CD4-positive, alpha-beta T cell treated with Interleukin-12 subunit alpha and Interleukin-12 subunit beta, for 1 hour (primary cell): ENCODE results near the gene C2orf49.
A peak's percentile ranks its signal among the peaks of the same experiment; 100 is the strongest.
"Not testable (repeated sequence)": the region's sequence is repeated elsewhere in the genome, so short reads cannot be mapped to it uniquely, and the experiment has no call there.

Source experiments
- DNase-seq: peaks from one replicate; pipeline ENCODE4 v3.0.0-alpha.2; 2020

C2orf49 gene

GRCh38 chr2:105321875-105322646, 15.3 kb upstream of the C2orf49 start:
- no peak for DNase-seq

GRCh38 chr2:105323111-105323510, 14.2 kb upstream of the C2orf49 start:
- no peak for DNase-seq

- no peak for DNase-seq
Measured at GRCh38 chr2:105324101-105324500, 13.2 kb upstream of the C2orf49 start.

- DNase-seq: no peak
Measured at GRCh38 chr2:105324732-105325131, 12.6 kb upstream of the C2orf49 start.

DNA sequence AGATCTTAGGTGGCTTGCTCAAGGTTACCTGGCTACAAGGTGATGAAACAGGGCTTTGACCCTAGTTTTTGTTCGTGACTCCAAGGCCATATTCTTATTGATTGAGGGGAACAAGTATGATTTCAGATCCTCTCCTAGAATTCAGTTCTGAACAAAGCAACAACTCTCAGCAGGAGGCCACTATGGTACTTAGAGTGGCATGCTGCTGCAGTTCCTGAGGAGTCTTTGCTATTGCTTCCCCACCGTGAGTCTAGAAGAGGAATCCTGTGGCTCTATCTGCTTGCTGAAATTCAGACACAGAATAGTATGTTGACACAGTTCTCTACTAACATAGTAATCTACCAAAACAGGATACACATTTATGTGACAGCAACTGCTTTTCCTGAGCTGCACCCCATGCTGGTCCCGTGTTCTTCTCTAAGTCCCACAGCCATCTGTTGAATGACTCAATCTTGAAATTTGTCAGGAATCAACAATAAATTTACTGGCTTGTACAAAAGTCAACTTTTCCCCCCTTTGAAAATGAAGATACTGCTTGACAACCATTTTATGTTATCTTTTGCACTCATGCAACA, 11.9 kb upstream of the C2orf49 start:
- DNase-seq: no peak

DNA sequence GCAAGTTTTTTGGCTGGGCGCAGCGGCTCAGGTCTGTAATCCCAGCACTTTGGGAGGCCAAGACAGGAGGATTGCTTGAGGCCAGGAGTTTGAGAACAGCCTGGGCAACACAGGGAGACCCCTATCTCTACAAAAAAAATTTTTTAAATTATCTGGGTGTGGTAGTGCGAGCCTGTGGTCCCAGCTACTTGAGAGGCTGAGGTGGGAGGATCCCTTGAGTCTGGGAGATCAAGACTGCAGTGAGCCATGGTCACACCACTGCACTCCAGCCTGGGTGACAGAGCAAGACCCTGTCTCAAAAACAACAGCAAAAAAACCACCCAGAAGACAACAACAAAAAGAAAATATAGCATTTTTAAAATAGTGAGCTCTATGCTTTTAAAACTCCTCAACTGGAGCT, 10.1 kb upstream of the C2orf49 start:
- not testable (repeated sequence) for DNase-seq

DNA sequence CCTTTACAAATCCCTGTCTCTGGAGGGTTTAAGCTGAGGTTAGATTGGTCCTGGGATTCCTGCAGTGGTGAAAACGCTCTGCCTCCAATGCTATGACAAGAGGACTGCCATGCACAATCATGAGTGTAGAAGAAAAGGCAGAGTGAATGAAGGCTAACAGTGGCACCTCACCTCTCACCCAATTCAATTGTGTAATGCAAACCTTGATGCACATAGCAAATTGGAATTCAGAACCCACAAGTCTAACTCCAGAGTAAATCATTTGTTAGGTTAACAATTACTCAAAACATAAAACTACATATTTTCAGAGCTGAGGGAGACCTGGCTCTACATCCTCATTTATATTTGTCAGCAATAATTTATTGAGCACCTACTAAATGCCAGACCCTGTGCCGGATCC, 9.7 kb upstream of the C2orf49 start:
- no peak for DNase-seq

GRCh38 chr2:105328281-105329196, 8.8 kb upstream of the C2orf49 start:
- peak; percentile 41 for DNase-seq

DNA sequence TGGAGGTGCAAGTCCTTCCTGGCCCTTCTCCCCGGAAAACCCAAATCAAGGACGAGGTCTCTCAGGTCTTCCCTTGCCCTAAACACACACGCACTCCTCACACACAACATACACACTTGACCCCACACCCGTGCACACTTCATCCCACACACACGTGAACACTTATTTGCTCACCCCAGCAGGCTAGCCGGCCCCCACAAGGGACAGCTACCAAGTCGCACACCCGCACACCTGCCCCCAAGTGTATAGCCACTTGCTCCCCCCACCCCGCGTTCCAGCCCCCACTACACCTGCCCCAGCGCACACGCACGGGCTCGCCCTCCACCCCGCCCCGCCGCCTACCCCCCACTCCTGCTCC, 8.2 kb upstream of the C2orf49 start:
- DNase-seq: no peak

- peak; percentile 63 for DNase-seq
Measured at GRCh38 chr2:105329561-105330495, 7.5 kb upstream of the C2orf49 start, which contains the start of gene TGFBRAP1. TGFBRAP1 (minus strand) TSS chr2:105329735; CDS start chr2:105308301, 21,434 bp downstream.

GRCh38 chr2:105330681-105331375, 6.5 kb upstream of the C2orf49 start:
- no peak for DNase-seq

- DNase-seq: no peak
Measured at GRCh38 chr2:105334211-105334610, 3.1 kb upstream of the C2orf49 start.

- no peak for DNase-seq
Measured at GRCh38 chr2:105335469-105335868, 1.9 kb upstream of the C2orf49 start.

DNA sequence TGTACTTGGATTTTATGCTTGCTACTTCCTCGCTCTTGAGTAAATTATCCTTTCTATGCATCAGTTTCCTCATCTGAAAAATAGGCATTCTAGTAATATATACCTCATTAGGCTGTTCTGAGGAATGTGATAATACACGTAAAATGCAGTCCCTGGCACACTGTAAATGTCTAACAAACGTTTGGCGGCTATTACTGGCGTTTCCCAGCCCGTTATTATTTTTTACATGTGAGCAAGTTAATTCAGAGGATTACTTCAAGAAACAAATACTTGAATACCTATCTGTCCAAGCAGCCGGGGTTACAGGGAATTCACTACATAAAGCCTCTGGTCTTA, 586 bp upstream of the C2orf49 start:
- DNase-seq: no peak

DNA sequence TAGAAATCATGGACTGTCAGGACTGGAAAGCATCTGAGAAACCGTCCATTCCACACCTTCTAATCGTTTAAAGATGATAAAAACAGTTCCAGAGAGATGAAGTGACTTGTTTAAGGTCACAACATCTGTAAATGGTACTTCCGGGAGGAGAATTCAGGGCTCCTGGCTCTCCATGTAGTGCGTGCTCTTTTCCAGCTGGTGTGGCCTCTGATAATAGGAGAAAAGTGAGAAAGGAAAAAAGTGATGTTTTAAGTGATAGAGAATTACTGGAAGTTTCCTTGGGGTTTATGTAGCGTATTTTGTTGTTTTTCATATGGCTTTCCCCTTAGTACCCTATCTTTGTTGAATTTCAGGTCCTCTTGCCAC, 663 bp downstream of the C2orf49 start:
- DNase-seq: peak; percentile 14

GRCh38 chr2:105339414-105339813, 2.1 kb downstream of the C2orf49 start:
- DNase-seq: no peak

DNA sequence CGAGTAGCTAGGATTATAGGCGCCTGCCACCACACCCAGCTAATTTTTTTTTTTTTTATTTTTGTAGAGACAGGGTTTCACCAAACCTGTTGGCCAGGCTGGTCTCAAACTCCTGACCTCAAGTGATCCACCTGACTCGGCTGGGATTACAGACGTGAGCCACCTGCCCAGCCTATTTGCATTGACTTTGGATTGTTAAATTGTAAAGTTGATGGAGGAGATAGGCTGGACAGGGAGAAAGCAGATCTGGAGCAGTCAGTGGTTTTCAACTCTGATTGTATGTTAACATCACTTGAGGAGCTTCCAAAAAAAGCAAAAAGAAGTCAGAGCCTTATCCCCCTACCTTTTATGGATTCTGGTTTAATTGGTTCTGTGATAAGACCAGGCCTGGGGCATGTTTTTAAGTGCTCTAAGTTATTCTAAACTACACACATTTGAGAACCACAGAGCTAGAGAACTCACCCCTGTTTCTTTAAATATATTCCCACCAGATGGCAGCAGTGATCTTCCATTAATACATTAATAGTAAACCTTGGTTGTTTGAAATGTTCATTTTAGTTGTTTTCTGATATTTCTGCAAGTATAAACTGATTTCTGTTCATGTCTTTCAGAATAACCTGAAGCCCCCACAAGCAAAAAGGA, 7.5 kb downstream of the C2orf49 start:
- DNase-seq: peak; percentile 40

- DNase-seq: no peak
Measured at GRCh38 chr2:105357122-105357521, 19.8 kb downstream of the C2orf49 start.

- no peak for DNase-seq
Measured at GRCh38 chr2:105358593-105358992, 21.3 kb downstream of the C2orf49 start.

- no peak for DNase-seq
Measured at GRCh38 chr2:105361102-105361889, 24.0 kb downstream of the C2orf49 start.
